Esophagus muscularis mucosa (tissue), 3 donors: ENCODE results near the gene TSEN2.

Experiments
- EP300 ChIP-seq: sonication (generic); formaldehyde crosslinking; IDR thresholded peaks from one replicate; pipeline ENCODE4 v1.6.1; 2017; ENCODE audit warnings: antibody characterized with exemption
- POLR2AphosphoS5 ChIP-seq, 2 donors: sonication (generic); formaldehyde crosslinking; IDR thresholded peaks; one replicate each; pipeline ENCODE4 v1.6.1; 2017; ENCODE audit warnings: antibody characterized with exemption in 2 of 2

- no peak for TF ChIP-seq POLR2AphosphoS5 (IDR thresholded peaks at IDR 0.05)
- no peak for TF ChIP-seq EP300
Measured at GRCh38 chr3:12473511-12473910, 10.8 kb upstream of the TSEN2 start.
